ENCODE measurements around the gene RCSD1.

RCSD1 gene

GRCh38 chr1:167629681-167630567 lies at the start of gene RCSD1:
TSS of gene RCSD1 (plus strand) at chr1:167630232. CDS start at chr1:167630424, 192 bp downstream.
- Histone ChIP-seq H3K27me3 (ENCODE audit: insufficient read depth, low read length) (peaks cover 75% of the 10 kb centered on the region), H3K9me3 (ENCODE audit: insufficient read depth, low read depth, low read length) (no peaks in the 10 kb centered on the region), H3K27ac (ENCODE audit: low read length) (no peak within 1 kb of the TSS), H3K4me3 (ENCODE audit: low read length) (peak within 1 kb of the TSS; percentile 70), H3K9ac (ENCODE audit: low read depth, low read length) (peak within 1 kb of the TSS; percentile 48; the same call in 1 of the 2 replicates), H3K36me3 (ENCODE audit: insufficient read depth, low read depth, low read length) (no peaks in the 10 kb centered on the region), H3K4me1 (ENCODE audit: insufficient read depth, low read length) (peaks cover 14% of the 10 kb centered on the region; the same call in 1 of the 2 replicates)

- Histone ChIP-seq H3K36me3 (ENCODE audit: insufficient read depth, low read depth, low read length) (no peaks in the 10 kb centered on the region), H3K4me1 (ENCODE audit: insufficient read depth, low read length) (no peaks in the 10 kb centered on the region), H3K4me3 (ENCODE audit: low read length) (no peak overlapping the region), H3K9ac (ENCODE audit: low read depth, low read length) (no peak overlapping the region), H3K27ac (ENCODE audit: low read length) (no peak overlapping the region), H3K27me3 (ENCODE audit: insufficient read depth, low read length) (no peaks in the 10 kb centered on the region), H3K9me3 (ENCODE audit: insufficient read depth, low read depth, low read length) (no peaks in the 10 kb centered on the region)
These were observed 48.0 kb upstream of the RCSD1 start for GRCh38 chr1:167582064-167582463.

- Histone ChIP-seq H3K4me1 (ENCODE audit: insufficient read depth, low read length) (no peaks in the 10 kb centered on the region), H3K4me3 (ENCODE audit: low read length) (no peak overlapping the region), H3K36me3 (ENCODE audit: insufficient read depth, low read depth, low read length) (no peaks in the 10 kb centered on the region), H3K27ac (ENCODE audit: low read length) (no peak overlapping the region), H3K27me3 (ENCODE audit: insufficient read depth, low read length) (no peaks in the 10 kb centered on the region), H3K9me3 (ENCODE audit: insufficient read depth, low read depth, low read length) (no peaks in the 10 kb centered on the region), H3K9ac (ENCODE audit: low read depth, low read length) (no peak overlapping the region)
These were observed 47.3 kb upstream of the RCSD1 start for GRCh38 chr1:167582722-167583121.

GRCh38 chr1:167584581-167584980 lies 45.5 kb upstream of the RCSD1 start:
- Histone ChIP-seq H3K36me3 (ENCODE audit: insufficient read depth, low read depth, low read length) (no peaks in the 10 kb centered on the region), H3K27ac (ENCODE audit: low read length) (no peak overlapping the region), H3K4me1 (ENCODE audit: insufficient read depth, low read length) (no peaks in the 10 kb centered on the region), H3K9ac (ENCODE audit: low read depth, low read length) (no peak overlapping the region), H3K4me3 (ENCODE audit: low read length) (no peak overlapping the region), H3K27me3 (ENCODE audit: insufficient read depth, low read length) (no peaks in the 10 kb centered on the region), H3K9me3 (ENCODE audit: insufficient read depth, low read depth, low read length) (no peaks in the 10 kb centered on the region)

DNA sequence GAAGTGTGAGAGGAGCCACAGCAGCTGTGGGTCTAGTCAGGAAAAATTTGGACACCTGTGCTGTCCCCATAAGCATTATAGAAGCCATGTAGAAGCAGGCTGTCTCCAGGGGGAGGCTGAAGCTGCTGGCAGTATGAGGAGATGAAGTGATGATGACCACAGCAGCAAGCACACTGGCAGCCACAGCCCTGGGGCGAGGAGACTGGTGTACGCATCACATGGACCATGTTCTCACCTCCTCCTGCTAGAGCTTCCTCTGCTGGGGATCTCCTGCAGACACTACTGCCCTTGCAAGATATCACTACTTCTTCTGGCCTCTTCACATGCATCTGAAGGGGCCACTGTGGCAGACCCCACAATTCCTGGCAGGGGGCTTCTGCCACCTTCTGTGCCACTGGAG lies 42.7 kb upstream of the RCSD1 start:
- Histone ChIP-seq H3K4me1 (ENCODE audit: insufficient read depth, low read length) (no peaks in the 10 kb centered on the region), H3K27me3 (ENCODE audit: insufficient read depth, low read length) (no peaks in the 10 kb centered on the region), H3K27ac (ENCODE audit: low read length) (no peak overlapping the region), H3K9ac (ENCODE audit: low read depth, low read length) (no peak overlapping the region), H3K36me3 (ENCODE audit: insufficient read depth, low read depth, low read length) (no peaks in the 10 kb centered on the region), H3K9me3 (ENCODE audit: insufficient read depth, low read depth, low read length) (no peaks in the 10 kb centered on the region), H3K4me3 (ENCODE audit: low read length) (no peak overlapping the region)

GRCh38 chr1:167587872-167588271 lies 42.2 kb upstream of the RCSD1 start:
- H3K27ac ChIP-seq (ENCODE audit: low read length): no peak overlapping the region
- no peak overlapping the region for H3K4me3 ChIP-seq (ENCODE audit: low read length)
- H3K36me3 ChIP-seq (ENCODE audit: insufficient read depth, low read depth, low read length): no peaks in the 10 kb centered on the region
- H3K9ac ChIP-seq (ENCODE audit: low read depth, low read length): no peak overlapping the region
- no peaks in the 10 kb centered on the region for H3K9me3 ChIP-seq (ENCODE audit: insufficient read depth, low read depth, low read length)
- H3K4me1 ChIP-seq (ENCODE audit: insufficient read depth, low read length): no peaks in the 10 kb centered on the region
- H3K27me3 ChIP-seq (ENCODE audit: insufficient read depth, low read length): no peaks in the 10 kb centered on the region

DNA sequence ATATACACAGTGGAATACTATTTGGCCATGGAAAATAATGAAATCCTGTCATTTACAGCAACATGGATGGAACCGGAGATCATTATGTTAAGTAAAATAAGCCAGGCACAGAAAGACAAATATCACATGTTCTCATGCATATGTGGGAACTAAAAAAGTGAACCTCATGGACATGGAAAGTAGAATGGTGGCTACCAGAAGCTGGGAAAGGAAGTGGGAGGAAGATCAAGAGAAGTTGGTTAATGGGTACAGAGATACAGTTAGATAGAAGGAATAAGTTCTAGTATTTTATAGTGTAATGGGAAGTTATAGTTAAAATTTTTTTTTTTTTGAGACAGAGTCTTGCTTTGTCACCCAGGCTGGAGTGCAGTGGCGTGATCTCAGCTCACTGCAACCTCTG lies 41.7 kb upstream of the RCSD1 start:
- no peaks in the 10 kb centered on the region for H3K27me3 ChIP-seq (ENCODE audit: insufficient read depth, low read length)
- no peaks in the 10 kb centered on the region for H3K4me1 ChIP-seq (ENCODE audit: insufficient read depth, low read length)
- no peaks in the 10 kb centered on the region for H3K9me3 ChIP-seq (ENCODE audit: insufficient read depth, low read depth, low read length)
- H3K9ac ChIP-seq (ENCODE audit: low read depth, low read length): no peak overlapping the region
- no peaks in the 10 kb centered on the region for H3K36me3 ChIP-seq (ENCODE audit: insufficient read depth, low read depth, low read length)
- no peak overlapping the region for H3K4me3 ChIP-seq (ENCODE audit: low read length)
- H3K27ac ChIP-seq (ENCODE audit: low read length): no peak overlapping the region

GRCh38 chr1:167592475-167592874 lies 37.6 kb upstream of the RCSD1 start:
- Histone ChIP-seq H3K9ac (ENCODE audit: low read depth, low read length) (no peak overlapping the region), H3K4me3 (ENCODE audit: low read length) (no peak overlapping the region), H3K27me3 (ENCODE audit: insufficient read depth, low read length) (no peaks in the 10 kb centered on the region), H3K4me1 (ENCODE audit: insufficient read depth, low read length) (no peaks in the 10 kb centered on the region), H3K27ac (ENCODE audit: low read length) (no peak overlapping the region), H3K9me3 (ENCODE audit: insufficient read depth, low read depth, low read length) (no peaks in the 10 kb centered on the region), H3K36me3 (ENCODE audit: insufficient read depth, low read depth, low read length) (no peaks in the 10 kb centered on the region)

DNA sequence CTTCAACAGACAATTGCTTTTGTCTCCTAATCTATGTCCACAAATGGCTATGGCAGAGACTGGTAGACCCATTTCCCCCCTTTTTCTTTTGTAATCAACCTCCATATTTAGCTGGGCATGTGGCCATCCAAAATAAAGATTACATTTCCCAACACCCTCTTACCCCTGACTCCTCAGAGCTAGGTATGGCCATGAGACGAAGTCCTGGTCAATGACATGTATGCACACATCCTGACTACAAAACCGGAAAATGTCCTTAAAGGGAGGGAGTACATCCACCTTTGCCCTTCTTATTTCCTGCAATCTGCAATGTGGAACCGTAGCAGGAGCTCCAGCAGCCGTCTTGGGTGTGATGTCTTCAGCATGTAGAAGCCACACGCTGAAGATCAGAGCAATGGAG lies 36.2 kb upstream of the RCSD1 start:
- no peak overlapping the region for H3K4me3 ChIP-seq (ENCODE audit: low read length)
- no peaks in the 10 kb centered on the region for H3K4me1 ChIP-seq (ENCODE audit: insufficient read depth, low read length)
- no peak overlapping the region for H3K9ac ChIP-seq (ENCODE audit: low read depth, low read length)
- no peaks in the 10 kb centered on the region for H3K9me3 ChIP-seq (ENCODE audit: insufficient read depth, low read depth, low read length)
- no peak overlapping the region for H3K27ac ChIP-seq (ENCODE audit: low read length)
- no peaks in the 10 kb centered on the region for H3K36me3 ChIP-seq (ENCODE audit: insufficient read depth, low read depth, low read length)
- no peaks in the 10 kb centered on the region for H3K27me3 ChIP-seq (ENCODE audit: insufficient read depth, low read length)

GRCh38 chr1:167594822-167595221 lies 35.2 kb upstream of the RCSD1 start:
- Histone ChIP-seq H3K27ac (ENCODE audit: low read length) (no peak overlapping the region), H3K27me3 (ENCODE audit: insufficient read depth, low read length) (no peaks in the 10 kb centered on the region), H3K4me3 (ENCODE audit: low read length) (no peak overlapping the region), H3K4me1 (ENCODE audit: insufficient read depth, low read length) (no peaks in the 10 kb centered on the region), H3K36me3 (ENCODE audit: insufficient read depth, low read depth, low read length) (no peaks in the 10 kb centered on the region), H3K9ac (ENCODE audit: low read depth, low read length) (no peak overlapping the region), H3K9me3 (ENCODE audit: insufficient read depth, low read depth, low read length) (no peaks in the 10 kb centered on the region)

DNA sequence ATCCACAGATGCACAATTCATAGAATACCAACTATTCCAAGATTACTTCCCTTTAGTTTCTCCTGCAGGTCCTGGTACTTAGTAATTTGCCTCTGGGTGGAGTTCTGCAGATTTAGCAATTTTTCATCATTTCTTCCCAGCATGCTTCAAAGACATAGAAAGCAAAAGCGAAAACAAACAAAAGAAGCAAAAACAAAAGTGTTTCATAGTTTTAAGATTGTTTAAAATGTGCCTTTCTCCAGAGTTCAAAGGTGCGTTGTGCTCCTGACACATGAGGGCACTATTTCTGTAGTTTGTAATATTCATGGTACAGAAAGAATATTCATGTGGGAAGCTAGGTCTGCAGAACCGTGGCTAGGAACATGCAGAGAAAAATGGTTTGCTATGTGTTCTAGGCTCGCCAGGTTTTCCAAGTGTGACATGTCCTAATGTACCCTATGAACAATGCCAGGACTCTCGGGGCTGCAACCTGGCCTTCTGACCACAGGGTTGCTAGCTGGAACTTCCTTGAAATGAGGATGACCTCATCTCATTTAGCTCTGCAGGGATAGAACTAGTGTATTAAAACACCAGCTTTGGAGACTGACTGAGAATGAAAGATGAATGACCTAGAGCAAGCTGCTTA lies 30.0 kb upstream of the RCSD1 start:
- no peak overlapping the region for H3K9ac ChIP-seq (ENCODE audit: low read depth, low read length)

More for the DNA sequence above, 30.0 kb upstream of the RCSD1 start:
- Histone ChIP-seq H3K27me3 (ENCODE audit: insufficient read depth, low read length) (no peaks in the 10 kb centered on the region), H3K4me3 (ENCODE audit: low read length) (no peak overlapping the region), H3K27ac (ENCODE audit: low read length) (no peak overlapping the region), H3K4me1 (ENCODE audit: insufficient read depth, low read length) (0 out of 2 replicates have a peak, but pooled peaks cover 4% of the 10 kb centered on the region), H3K9me3 (ENCODE audit: insufficient read depth, low read depth, low read length) (no peaks in the 10 kb centered on the region), H3K36me3 (ENCODE audit: insufficient read depth, low read depth, low read length) (no peaks in the 10 kb centered on the region)

Measured in iPS-20b (cell line).